GM15510 (cell line): ENCODE data around the gene EGF.

ENCODE experiments used
- POLR2A ChIP-seq: IDR thresholded peaks from 3 replicates; pipeline ENCODE4 v1.6.1; 2011; ENCODE audit warnings: borderline replicate concordance; ENCODE audit not compliant: insufficient read length; ENCODE audit errors: extremely low read depth

EGF gene

DNA sequence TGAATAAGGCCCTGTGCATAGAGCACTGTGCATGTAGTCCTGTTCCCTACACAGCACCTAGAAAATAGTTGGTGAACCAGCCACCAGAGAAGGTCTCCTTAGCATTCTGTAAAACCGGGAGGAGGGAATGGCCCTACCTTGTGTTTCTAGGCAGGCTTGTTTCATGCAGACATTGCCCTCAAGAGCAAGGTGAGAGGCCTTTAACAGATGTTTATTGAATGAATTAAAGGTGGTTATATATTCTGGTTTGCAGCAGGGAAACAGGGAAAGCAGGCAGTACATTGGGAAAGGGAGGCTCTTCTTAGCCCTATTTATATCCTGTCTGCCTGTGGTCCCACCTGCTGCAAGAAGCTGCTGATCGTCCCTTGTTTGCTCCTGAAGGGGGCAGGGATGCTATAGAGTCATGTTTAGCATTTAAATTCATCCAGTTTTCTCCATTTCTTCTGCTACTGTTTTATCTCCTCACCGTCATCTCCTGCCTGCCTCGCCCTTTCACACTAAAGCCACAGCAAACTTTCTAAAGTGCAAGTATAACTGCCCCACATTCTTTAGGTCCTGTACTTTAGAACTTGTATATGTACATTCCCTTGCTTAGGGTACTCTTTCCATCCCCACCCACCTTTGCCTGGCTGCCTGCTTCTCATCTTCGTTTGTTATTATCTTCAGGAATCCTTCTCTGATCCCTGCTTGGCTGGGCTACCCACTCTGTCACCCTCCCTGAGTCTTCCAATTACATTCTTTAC, 60.3 kb downstream of the EGF start:
- no peak for TF ChIP-seq POLR2A

DNA sequence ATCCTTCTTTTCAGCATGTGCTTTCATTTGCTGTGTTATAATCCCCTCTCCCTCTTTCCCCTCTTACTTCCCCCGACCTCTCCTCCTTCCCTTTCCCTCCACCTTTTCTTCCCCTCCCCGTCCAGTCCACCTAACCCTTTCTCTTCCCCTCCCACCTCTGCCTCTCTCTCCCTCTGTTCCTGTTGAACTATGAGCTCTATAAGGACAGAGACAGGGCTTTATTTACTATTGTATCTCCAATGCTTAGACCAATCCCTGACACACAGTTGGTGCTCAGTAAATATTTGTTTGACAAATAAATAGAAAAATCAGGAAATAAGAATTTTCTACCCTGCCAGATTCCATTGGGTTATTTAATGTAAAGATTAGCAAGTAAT, 60.8 kb downstream of the EGF start:
- no peak for TF ChIP-seq POLR2A

DNA sequence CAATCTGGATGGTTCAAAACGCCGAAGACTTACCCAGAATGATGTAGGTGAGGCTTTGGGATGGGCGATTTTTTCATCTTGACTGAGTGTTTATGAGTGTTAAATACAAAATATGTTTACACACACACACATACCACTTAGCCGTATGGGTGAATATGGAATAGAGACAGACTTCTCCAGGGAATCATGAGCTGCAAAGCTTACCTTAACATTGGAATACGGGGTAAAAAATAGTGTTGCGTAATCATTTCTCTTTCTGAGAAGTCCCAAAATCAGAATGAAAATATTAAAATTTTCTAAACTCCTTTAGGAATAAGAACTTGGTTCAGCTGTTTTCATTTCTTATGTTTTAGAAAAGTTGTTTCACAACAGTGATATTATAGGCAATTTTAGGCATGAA, 63.5 kb downstream of the EGF start:
- TF ChIP-seq POLR2A: no peak

DNA sequence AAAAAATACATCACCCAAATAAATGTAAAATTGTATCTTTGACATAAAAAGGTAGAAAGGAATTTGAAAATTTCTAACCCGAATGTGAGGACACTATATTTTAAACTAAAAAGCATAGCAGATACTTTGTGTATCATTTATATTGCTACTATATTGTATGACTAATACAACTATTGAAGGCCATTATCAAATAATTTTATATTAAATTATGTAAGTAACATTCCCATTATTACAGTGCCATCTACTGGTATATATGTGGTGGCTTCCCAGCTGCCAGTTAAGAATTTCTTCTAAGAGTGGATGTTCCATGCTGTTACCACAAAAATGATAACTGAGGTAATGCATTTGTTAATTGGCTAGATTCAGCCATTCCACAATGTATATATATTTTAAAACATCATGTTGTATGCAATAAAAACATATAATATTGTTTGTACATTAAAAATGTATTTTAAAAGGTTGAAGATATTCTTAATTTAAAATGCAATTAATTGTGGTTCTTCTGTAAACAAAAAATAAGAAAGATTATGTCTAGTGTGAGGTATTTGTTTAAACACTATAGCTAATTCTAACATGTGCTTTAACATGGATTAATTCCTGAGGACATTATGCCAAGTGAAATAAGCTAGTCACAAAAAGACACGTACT, 65.3 kb downstream of the EGF start:
- no peak for TF ChIP-seq POLR2A

DNA sequence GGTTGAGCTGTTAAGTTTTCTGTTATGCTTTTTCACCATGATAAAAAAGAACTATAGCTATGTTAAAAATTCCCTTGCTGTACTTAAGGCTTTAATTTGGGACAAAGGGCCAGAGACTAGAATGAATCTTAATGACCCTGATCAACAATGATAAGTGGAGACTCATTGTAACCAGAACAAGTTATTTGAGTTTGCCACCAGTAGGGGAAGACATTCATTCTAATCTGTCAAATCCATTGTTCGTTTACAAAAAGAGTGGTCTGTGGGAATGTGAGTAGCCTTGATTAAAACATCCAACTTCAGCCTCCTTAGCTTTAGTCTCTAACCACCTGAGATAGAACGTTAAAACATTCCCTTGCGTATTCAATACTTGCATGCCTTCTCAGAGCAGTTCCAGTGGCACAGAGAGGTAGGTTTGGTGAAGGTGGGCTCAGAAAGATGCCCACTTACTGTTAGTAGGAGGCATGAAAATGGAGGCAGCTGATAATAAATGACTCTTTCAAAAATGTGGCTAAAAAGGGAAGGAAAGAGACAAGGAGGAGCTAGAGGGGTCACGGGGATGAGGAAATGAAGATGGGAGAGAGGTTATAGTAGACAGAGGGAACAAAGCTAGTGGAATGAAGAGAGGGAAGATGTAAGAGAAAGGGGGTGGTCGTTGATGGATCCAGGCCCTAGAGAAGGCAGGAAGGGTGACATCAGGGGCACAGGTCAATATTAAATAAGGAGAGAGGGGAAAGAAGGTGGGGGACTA, 66.2 kb downstream of the EGF start:
- no peak for TF ChIP-seq POLR2A

DNA sequence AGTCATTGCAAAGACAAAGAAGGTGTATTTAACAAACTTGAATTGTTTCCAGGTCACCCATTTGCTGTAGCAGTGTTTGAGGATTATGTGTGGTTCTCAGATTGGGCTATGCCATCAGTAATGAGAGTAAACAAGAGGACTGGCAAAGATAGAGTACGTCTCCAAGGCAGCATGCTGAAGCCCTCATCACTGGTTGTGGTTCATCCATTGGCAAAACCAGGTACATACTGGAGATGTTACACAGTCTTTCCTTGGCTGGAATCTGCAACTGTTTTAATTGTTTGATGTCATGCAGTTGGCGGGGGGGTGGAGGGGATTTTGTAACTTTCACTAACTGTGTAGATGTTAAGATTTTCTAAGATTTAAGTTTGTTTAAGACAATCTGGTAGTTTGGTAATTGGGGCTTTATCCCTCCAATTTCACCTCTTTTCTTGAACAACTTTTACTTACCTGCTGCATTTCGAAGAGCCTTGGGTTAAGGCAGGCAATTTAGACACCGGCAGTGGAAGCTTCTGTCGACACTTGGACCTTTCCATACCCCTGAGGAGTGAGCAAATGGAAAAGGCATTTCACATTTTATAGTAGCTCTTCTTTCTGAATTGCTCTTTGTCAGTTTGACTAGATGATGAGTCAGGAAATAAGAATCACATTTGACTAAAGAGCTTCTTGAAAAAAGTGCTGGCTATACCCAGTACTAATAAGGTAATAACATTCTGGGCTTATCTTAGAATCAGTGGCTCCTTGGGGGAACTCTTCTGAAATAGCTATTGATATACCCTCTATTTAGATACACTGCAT, 67.4 kb downstream of the EGF start:
- TF ChIP-seq POLR2A: no peak

DNA sequence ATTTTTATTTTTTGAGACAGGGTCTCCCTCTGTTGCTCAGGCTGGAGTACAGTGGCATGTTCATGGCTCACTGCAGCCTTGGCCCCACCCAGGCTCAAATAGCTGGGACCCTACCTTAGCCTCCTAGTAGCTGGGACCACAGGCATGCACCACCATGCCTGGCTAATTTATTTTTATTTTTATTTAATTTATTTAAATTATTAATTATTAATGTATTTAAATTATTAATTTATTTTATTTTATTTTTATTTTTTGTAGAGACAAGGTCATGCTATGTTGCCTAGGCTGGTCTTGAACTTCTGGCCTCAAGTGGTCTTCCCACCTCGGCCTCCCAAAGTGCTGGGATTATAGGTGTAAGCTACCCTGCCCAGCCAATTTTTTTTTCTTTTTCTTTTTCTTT, 69.3 kb downstream of the EGF start:
- no peak for TF ChIP-seq POLR2A

DNA sequence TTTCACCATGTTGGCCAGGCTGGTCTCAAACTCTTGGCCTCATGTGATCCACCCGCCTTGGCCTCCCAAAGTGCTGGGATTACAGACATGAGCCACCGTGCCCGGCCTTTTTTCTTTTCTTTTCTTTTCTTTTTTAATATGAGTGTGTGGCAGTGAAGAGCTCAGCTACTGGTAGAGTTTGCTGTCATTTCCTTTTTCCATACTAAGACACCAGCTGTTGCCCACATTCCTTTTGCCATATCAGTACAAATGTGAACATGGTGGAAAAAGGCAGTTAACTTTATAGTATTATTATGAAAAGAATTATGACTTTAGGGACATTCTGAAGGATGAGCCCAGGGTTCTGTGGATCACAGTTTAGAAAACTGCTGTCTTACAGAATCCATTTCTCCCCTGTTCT, 69.8 kb downstream of the EGF start:
- TF ChIP-seq POLR2A: no peak

DNA sequence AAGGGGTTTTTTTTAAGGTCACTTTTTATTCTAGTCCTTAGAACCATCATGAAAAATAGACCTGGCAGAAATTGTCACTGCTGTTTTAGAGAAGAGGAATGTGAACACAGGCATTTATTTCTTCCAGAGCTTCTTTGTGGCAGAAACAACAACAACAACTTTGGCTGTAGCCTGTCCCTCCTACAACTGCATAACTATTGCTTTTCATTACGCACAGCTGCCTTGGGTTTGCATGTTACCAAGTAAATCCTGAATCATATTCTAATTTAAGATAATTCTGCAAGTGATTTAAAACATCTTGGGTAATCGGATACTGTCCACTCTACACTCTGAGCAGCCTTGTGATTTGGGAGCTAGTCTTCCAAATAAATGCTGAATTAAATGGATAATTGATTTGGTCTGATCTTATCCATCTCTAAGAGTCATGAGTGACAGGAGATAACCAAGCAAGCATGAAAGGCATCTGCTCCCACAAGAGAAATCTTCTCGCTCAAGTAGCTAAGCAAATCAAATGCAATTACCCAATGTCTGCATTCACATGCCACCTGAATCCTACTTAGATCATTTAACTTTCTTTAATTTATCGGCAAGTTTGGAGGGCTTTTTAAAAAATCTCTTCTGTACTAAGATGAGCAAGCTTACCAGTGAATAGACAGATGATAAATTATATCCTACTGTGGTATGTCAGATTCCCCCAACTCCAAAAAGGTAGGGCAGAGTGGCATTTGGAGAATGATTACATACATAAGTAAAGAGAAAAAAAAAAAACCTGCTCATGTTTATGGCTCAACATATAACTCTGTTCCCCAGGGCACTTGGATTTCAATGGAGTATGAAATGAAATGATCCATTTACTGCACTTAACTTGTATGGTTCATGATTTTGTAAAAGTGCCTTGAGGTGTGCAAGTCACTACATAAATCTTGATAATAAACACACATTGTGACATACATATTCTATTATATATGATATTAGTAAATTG, 73.6 kb downstream of the EGF start:
- no peak for TF ChIP-seq POLR2A

DNA sequence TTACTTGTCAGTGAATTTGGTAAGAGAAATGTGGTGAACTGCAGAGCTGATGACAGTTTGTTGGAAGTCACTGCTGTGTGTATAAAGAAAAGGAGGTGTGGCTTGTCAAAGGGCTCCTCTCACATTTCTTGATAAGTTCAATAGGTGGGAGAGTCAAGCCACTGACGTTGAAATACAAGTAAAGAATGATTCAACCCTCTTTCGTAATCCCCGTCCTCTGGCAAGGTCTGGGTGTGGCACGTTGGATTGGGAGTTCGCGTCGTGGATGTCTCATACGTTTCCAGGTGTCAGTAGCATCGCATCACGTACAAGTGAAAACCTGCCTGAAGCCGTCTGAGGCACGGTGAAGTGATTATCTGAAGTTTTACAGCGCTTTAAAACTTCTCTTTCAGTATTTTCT, 76.4 kb downstream of the EGF start:
- TF ChIP-seq POLR2A: no peak

DNA sequence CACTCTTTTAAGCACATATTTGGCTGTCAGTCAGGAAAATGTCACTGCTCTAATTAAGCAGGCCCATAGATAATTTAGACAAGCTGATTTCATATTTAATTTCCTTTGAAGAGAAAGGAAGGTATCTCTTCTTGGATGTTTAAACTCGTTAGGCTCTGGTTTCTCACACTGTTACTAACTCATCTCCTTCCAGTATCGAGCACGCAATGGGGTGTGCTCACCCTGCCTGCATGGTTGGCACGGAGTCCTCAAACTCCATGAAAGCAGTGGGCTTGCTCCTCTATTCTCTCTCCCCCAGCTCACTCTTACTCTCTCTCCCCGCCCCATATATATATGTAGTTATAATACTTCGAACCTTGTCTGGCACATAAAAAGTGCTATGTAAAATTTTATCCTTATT, 76.9 kb downstream of the EGF start:
- no peak for TF ChIP-seq POLR2A

DNA sequence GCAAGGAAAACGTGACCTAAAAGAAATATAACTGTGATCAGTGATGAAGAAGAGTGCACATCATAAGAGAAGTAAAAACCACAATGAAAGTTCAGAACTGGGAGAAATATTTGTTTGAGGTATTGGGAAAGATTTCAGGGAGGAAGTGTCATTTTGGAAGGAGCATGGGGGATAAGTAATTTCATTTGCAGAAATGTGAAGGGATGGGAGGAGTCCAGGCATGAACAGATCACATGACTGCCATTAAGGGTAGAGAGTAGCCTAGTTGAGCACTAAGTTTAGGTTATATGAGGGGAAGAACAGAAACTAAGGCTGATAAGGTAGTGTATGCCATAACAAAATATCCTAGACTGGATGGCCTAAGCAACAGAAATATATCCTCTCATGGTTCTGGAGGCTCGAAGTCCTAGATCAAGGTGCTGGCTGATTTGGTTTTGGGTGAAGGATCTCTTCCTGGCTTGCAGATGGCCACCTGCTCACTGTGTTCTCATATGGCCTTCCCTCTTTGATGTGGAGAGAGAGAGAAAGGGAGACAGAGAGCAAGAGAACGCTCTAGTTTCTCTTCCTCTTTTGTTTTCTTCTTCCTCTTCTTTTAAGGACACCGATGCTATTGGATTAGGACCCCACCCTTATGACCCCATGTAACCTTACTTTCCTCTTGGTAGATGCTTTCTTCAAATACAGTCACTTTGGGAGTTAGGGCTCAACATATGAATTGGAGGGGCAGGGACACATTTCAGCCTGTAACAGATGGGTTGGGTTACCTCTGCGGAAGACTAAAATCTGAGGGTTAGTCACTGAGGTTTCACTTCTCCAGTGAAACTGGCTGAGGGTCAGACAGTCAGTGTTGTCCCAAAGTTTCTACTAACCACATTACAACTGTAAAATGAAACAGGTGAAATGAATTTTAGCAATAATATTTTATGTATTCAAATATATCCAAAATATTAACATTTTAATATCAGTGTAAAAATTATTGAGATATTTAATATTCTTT, 77.9 kb downstream of the EGF start:
- no peak for TF ChIP-seq POLR2A

DNA sequence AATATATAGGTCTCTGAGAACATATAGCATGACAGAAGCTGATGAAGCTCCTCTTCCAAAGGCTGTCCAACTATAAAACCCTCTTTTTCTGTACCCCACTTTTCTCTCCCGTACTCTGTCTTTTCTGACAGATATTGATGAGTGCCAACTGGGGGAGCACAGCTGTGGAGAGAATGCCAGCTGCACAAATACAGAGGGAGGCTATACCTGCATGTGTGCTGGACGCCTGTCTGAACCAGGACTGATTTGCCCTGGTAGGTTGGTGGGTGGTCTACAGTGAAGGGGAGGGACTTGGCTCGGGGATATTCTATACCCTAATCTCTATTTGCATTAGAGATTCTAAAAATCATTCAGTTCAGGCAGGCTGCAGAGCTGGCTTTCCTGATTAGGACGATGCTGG, 80.4 kb downstream of the EGF start:
- no peak for TF ChIP-seq POLR2A
